ENCODE data around the gene HSD17B4.

DNA sequence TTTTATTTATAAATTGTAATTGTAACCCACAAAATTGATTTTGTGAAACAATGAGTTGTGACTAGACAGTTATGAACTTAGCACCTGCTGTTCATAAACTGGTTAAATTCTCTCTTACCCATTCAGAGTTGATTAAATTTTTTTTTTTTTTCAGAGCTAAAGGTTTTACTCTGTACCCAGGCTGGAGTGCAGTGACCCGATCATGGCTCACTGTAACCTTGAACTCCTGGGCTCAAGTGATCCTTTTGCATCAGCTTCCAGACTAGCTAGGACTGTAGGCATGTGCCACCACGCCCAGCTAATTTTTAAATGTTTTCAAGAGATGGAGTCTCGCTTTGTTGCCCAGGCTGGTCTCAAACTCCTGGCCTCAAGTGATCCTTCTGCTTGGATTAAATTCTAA is 1.9 kb downstream of the HSD17B4 start:
- TF ChIP-seq, protein P1, sequence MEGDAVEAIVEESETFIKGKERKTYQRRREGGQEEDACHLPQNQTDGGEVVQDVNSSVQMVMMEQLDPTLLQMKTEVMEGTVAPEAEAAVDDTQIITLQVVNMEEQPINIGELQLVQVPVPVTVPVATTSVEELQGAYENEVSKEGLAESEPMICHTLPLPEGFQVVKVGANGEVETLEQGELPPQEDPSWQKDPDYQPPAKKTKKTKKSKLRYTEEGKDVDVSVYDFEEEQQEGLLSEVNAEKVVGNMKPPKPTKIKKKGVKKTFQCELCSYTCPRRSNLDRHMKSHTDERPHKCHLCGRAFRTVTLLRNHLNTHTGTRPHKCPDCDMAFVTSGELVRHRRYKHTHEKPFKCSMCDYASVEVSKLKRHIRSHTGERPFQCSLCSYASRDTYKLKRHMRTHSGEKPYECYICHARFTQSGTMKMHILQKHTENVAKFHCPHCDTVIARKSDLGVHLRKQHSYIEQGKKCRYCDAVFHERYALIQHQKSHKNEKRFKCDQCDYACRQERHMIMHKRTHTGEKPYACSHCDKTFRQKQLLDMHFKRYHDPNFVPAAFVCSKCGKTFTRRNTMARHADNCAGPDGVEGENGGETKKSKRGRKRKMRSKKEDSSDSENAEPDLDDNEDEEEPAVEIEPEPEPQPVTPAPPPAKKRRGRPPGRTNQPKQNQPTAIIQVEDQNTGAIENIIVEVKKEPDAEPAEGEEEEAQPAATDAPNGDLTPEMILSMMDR (IDR thresholded peaks at IDR 0.05; ENCODE audit: low read length), result no peak
- no peak for TF ChIP-seq EZH2 (IDR thresholded peaks at IDR 0.05; ENCODE audit: borderline replicate concordance, low read length)

Measured in OCI-LY1 (cell line).